KG1 (cell line): Measurements from ENCODE around the gene HOATZ.

Source experiments
- DNase-seq: peaks from one replicate; lab custom pipeline; 2025; lab: John Stamatoyannopoulos, UW

The HOATZ gene

GRCh38 chr11:111581341-111581740 is 66.8 kb downstream of the HOATZ start:
- DNase-seq: no peak

GRCh38 chr11:111582163-111582562 is 67.6 kb downstream of the HOATZ start:
- DNase-seq: peak; percentile 36

- DNase-seq: no peak
Observed at GRCh38 chr11:111582881-111583280, 68.3 kb downstream of the HOATZ start.

GRCh38 chr11:111585371-111585770 is 70.8 kb downstream of the HOATZ start:
- no peak for DNase-seq

- peak; percentile 49 for DNase-seq
Observed at GRCh38 chr11:111586388-111586831, 71.8 kb downstream of the HOATZ start.
